GM21528 (cell line): Measurements from ENCODE around the gene RPS6KA1.
"Not testable (repeated sequence)": the region's sequence is repeated elsewhere in the genome, so short reads cannot be mapped to it uniquely, and the experiment has no call there.

Source experiments
- ATAC-seq: cut with Tn5 transposase; IDR thresholded peaks from one replicate; pipeline ENCODE4 v1.9.1; 2021; ENCODE audit warnings: mild to moderate bottlenecking, moderate library complexity; ENCODE audit not compliant: unreplicated experiment, low FRiP score

The RPS6KA1 gene

DNA sequence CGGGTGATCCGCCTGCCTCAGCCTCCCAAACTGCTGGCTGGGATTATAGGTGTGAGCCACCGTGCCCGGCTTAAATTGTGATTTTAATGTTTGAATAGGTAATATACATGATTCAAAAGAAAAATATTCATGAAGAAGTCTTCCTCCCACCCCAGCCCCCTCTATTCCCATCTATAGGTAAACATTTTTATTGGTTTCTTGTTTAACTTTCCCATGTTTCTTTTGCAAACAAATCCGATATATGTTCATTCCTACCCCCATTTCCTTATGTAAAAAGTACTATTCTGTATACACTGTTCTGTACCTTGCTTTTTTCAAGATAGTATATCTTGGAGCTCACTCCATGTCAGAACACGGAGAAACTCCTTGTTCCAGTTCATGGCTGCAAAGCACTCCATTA lies 23.2 kb downstream of the RPS6KA1 start:
- ATAC-seq = no peak

DNA sequence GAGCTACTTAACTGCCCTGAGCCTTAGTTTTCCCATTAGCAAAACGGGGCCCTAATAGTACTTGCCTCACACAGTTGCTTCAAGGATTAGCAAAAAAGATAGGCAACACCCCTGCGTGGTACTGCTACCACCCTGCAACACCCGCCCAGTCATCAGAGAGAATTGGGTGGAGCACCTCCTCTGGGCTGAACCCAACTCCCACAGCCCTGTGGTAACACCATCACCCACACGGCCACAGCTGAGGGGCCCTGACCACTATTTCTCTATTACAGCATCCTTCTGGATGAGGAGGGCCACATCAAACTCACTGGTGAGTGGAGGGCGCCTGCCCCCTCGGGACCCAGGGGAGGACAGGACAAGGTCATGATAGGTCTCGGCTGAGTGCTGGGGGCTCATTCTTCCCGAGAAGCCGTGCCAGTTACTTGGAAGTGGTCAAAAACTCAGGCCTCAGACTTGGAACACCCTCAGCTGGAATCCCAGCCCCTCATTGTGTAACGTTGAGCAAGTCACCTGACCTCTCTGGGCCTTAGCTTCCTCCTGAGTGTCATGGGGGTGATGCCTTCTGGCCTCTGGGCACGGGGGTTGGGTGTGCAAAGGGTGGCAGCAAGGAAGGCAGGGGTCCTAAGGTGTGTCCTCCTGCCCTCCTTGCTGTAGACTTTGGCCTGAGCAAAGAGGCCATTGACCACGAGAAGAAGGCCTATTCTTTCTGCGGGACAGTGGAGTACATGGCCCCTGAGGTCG lies 24.6 kb downstream of the RPS6KA1 start:
- ATAC-seq = no peak

DNA sequence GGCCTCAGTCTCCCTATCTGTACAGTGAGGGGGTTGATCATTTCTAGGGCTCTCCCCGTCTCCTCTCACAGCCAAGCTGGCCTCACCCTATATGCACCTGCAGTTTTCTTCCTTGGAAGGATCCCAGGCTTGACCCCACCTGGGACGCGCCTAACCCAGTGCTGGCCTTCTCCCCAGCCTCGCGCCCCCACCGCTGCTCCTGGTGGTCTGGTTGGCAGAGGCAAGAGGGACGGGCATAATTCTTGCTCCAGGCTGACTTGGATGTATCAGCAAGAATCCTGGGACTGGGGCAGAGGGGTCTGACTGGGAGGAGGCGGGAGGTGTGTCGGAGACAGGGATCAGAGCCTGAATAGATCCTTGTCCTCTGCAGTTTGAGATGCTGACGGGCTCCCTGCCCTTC lies 25.2 kb downstream of the RPS6KA1 start:
- ATAC-seq = no peak

DNA sequence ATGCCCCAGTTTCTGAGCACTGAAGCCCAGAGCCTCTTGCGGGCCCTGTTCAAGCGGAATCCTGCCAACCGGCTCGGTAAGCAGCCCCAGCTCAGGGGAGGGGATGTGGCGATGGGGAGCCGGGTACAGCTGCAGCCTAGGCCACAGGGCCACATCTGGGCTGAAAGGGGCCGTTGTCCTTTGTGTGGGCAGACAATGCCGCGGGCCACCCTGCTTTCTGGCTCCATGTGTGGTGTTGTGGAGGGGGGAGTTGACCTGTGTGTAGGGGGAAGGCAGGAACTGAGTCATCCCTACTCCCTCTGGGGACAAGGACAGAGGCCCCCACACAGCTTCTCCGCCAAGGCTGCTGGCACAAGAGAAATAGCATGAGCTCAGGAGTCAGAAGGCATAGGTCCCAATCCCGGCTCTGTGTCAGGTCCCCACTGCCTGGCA lies 26.0 kb downstream of the RPS6KA1 start:
- no peak for ATAC-seq

DNA sequence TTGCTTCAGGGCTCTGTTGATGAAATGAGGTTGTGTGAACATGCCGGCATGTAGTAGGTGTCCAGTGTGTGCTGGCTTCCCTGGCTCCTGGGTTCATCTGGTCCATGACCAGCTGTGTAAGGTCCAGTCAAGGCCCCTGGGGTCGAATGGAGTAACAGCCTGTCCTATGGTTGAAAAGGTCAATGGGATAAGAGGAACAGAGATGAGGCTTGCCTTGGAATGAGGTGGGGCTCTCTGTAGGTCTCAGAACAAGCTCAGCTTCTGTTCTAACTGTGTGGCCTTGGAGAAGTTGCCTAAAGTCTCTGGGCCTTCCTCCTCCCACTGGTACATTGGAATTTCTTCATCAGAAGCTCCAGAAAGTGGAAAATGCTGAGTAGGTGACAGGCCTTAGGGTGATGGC lies 26.6 kb downstream of the RPS6KA1 start:
- no peak for ATAC-seq

DNA sequence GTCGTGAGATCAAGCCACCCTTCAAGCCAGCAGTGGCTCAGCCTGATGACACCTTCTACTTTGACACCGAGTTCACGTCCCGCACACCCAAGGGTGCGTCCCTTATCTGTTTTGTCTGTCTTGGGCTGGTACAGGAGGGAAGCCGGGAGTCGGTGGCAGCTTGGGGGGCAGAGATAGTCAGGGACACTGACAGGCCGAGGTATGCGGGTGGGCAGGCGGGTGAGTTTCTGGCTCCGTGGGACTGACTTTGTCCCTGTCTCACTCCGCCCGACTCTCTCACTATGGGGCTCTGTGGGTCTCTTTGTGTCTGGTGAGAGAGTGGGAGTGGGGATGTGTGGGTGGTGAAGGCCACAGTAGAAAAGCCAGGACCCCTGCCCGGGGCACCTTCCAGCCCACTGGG lies 27.4 kb downstream of the RPS6KA1 start:
- no peak for ATAC-seq

DNA sequence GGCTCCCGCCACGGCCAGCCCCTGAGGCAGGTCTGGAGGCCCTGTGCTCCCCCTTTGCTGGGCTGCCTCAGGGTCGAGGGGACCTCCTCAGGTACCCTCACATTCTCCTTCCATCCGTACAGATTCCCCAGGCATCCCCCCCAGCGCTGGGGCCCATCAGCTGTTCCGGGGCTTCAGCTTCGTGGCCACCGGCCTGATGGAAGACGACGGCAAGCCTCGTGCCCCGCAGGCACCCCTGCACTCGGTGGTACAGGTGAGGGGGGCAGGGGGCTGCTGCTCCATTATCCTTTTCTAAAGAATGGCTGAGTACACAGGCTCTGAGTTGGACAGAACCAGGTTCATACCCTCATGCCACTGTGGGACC lies 29.1 kb downstream of the RPS6KA1 start:
- no peak for ATAC-seq

DNA sequence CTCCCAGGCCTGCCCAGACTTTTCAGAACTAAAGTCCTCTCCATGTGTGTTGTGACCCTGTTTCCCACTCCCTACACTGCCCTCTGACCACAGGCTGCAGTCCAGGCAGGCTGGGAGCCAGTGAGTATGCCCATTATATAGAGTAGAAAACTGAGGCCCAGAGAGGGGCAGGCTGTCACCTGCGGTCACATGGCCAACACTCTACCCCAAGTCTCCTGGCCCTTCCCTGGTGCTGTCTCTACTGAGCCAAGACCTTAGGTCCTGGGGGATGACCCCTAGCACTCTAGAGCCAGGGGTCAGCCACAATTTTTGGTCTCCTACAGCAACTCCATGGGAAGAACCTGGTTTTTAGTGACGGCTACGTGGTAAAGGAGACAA lies 30.8 kb downstream of the RPS6KA1 start:
- no peak for ATAC-seq

DNA sequence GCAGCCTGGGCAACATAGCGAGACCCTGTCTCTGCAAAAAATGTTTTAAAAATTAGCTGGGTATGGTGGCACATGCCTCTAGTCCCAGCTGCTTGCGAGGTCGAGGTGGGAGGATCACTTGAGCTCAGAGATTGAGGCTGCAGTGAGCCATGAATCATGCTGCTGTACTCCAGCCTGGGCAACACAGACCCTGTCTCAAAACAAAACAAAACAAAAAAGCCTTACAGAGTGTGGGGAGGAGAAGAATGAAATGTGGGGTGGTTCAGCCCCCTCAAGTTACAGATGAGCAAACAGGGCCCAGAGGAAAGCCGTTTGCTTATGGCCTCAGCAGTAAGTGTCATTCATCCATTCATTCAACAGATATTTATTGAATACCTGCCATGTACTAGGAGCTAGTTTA lies 40.7 kb downstream of the RPS6KA1 start:
- ATAC-seq = no peak

DNA sequence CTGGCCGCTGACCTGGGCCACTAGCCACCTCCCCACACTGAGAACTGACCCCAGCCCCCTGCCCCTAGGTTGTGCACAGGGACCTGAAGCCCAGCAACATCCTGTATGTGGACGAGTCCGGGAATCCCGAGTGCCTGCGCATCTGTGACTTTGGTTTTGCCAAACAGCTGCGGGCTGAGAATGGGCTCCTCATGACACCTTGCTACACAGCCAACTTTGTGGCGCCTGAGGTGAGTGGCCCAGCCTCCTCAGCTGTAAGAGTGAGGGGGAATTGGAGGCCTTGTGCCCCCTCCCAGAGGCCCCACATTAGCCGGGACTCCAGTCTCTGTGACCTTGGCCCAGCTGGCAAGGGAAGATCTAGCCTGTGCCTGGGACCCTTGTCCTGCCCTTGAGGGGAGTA lies 41.8 kb downstream of the RPS6KA1 start:
- no peak for ATAC-seq

DNA sequence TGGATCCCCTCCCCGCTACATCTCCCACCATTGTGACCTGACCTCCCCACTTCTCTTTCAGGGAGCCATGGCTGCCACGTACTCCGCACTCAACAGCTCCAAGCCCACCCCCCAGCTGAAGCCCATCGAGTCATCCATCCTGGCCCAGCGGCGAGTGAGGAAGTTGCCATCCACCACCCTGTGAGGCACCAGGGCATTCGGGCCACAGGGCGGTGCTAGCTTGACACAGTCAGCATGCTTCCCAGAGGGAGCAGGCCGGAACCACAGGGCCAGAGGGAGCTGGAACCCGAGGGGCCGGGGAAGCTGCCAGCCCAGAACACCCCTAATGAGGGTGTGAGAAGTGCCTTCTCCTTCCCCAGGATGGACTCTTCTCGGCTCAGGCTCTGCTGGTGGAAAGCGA lies 44.5 kb downstream of the RPS6KA1 start:
- ATAC-seq = no peak

DNA sequence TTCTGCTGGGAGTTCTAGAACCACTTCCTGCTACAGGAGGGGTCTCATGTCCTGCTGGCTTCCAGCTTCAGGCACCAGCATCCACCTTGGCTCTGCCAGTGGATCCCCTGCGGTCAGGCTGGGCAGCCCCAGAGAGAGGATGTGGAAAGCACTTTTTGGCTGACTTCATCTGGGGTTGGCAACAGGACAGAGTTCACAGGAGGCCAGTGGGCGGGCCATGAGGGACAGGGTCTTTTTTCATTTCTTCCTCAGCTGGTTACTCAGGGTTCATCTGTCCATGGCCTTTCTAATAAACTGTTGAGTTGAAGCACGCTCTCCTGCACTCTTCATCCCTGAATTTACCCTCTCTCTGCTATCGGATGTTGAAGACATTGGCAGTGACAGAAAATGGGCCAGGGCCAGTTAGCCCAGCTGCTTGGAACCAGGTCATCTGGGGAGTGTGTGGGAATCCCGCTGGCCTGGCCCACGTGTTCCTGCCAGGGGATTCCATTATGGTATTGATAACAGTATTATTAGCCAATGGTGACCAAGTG lies 45.2 kb downstream of the RPS6KA1 start:
- ATAC-seq = no peak

DNA sequence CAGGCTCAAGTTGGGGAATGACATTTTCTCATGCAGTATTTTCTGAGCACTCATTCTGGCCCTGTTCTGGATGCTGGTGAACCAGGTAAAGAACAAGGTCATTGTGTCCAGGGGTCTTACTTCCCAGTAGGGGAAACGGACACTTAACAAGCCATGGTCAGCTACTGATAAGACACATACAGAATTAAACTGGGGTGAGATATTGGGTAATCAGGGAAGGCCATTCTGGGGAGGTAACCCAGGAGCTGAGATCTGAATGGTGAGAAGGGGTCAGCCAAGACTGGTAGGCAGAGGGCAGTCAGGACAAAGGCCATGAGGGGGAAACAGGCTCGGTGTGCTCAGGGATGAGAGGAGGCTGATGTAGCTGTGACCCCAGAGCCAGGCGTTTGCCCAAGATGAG lies 45.8 kb downstream of the RPS6KA1 start:
- no peak for ATAC-seq

DNA sequence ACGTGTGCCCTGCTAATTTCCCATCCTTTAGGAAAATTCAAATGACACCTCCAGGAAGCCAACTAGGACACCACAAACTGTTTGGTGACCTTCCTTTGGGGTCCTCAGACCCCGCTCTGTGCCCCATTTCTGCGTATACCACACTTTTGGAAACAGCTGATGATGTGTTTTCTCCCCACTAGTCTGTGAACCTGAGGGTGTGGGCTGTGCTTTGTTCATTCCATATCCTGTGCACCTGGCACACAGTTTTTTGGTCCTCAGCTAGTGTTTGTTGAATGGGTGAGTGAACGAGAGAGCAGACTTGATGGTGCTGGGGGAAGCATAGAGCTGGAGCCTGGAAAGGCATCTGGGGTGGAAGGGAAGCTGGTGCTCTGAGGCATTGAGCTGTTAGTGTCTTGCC lies 48.6 kb downstream of the RPS6KA1 start:
- ATAC-seq = no peak

DNA sequence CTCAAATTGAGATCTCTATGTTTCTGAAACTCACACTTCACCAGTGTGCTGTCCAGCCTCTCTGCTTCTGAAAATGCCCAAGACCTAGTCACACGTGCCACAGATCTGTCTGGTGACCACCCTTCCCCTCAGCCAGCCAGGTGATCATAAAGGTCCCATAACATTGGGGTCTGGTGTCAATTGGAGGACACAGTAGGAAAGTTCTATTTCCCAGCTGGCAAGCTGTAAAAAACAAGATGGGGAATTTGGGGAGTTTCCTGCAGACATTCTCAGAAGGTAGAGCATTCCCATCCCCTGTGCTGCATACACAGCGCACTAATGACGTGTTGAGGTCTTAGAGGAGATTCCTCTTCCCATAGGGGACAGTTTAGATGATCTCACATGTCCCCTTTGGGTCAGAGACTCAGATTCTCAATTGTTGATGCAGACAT lies 50.1 kb downstream of the RPS6KA1 start:
- ATAC-seq = no peak

DNA sequence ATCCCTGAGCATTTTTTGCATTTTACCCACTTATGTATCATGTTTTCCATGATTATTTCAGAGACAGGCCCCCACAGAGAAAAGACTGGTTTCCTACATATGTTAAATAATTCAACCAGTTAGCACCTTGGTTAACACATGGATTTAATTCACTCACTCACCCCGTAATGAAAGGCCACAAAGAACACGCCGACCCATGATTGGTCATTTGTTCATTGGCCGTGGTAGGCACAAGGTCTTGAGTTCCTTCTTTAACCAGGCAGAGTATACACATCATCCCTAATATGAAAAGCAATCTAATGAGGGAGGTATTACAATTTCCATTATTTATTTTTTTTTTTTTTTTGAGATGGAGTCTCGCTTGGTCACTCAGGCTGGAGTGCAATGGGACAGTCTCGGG lies 50.6 kb downstream of the RPS6KA1 start:
- ATAC-seq = no peak

DNA sequence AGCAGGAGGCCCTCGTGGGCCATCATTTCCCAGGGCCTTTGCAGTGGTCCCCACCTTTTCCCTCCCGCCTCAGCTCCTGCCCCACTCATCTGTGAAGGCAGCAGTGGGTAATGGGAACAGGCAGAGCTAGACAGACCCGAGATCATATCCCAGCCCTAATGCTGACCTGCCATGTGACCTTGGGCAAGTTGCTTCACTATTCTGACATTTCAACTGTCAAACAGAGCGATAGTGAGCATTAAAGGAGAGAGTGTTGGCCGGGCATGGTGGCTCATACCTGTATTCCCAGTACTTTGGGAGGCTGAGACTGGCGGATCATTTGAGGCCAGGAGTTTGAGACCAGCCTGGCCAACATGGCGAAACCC lies 51.7 kb downstream of the RPS6KA1 start:
- no peak for ATAC-seq

DNA sequence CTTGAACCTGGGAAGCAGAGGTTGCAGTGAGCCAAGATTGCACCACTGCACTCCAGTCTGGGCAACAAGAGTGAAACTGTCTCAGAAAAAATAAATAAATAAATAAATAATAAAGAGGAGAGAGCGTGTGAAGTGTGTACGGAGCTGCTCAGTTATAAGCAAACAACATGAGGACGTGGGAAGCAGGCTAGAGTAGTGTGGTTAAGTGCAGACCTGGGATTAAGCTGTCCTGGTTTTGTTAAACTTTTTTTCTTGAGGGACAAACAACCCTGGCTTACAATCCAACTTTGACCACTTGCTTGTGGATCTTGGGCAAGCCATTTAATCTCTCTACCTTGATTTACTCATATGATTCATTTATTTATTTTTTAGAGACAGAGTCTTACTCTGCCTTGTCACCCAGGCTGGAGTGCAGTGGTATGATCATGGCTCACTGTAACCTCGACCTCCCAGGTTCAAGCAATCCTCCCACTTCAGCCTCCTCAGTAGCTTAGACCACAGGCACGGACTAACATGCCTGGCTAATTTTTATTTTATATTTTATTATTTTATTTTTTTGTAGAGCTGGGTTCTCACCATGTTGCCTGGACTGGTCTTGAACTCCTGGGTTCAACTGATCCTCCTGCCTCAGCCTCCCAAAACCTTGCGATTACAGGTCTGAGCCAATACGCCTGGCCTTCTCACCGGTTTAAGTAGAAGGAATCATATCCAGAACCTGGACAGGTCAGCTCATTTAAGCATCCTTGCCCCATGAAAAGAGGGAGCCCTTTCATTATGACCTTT lies 52.7 kb downstream of the RPS6KA1 start:
- no peak for ATAC-seq

DNA sequence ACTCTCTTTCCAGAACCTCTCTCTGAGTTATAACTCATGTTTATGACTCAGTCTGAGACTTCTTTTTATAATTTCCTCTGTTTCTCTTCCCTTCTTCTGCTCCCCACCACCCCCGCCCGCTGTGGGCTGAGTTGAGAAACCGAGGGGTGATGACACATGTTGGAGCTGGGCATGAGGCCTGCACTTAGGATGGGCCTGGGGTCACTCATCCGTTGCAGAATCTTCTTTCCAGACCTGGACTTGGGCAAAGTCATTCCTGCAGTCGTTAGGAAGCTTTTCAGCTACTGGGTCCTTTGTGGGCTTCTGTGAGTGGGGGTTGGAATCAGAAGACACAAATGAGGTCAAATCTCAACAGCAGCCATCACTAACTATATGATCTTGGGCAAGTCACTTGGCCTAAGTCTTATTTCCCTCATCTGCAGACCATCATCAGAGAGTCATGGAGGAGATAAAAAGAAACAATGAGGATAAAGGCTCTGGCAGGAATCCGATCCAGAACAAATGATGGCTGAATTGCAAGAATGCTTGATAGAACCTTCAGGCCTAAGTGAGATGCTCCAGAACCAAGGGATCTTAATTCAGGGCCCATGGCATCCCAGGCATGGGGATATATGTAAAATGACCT lies 53.4 kb downstream of the RPS6KA1 start:
- ATAC-seq = no peak

DNA sequence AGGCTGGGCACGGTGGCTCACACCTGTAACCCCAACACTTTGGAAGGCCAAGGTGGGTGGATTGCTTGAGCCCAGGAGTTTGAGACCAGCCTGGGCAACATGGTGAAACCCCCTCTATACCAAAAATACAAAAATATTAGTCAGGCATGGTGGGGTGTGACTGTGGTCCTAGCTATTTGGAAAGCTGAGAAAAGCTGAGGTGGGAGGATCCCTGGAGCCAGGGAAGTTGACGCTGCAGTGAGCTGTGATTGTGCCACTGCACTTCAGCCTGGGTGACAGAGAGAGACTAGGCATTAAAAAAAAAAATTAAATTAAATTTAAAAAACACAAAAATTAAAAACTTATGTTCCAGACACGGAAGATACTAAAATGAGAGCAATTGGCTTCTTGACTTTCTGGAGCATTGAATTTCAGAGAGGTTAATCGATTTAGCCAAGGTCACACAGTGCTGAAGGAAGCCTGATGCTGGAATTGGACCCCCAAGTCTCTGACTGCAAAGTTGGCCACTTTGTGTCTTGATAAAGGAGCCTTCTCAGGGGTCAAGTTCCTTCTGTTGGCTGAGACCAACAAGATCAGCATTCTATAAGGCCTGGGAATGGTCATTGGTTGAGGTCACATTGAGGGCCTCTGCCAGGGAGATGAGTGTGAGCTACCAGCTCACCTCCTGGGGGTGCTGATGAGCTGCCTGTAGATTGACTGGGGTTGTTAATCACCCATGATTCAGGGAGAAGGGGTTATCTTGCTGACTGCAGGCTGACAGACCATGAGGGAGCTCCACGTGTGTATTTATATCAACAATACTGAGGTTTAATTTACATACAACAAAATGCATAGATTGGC lies 54.3 kb downstream of the RPS6KA1 start:
- ATAC-seq = no peak

DNA sequence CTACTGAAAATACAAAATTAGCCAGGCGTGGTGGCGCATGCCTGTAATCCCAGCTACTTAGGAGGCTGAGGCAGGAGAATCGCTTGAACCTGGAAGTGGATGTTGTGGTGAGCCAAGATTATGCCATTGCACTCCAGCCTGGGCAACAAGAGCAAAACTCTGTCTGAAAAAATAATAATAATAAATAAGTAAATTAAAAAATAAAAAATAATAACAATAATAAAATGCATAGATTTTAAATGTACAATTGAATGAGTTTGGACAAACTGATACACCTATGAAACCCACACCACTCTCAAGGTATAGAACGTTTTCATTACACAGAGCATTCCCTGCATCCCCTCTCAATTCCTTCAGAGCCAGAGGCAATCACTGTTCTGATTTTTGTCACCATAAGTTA lies 55.0 kb downstream of the RPS6KA1 start:
- ATAC-seq = not testable (repeated sequence)
